Skeletal muscle cell (primary cell): ENCODE measurements around the gene MPP2.
"Not testable (repeated sequence)": the region's sequence is repeated elsewhere in the genome, so short reads cannot be mapped to it uniquely, and the experiment has no call there.

Source experiments
- DNase-seq: peaks from one replicate; pipeline ENCODE4 v3.0.0-alpha.2; 2010; ENCODE audit warnings: low read depth
- H3K4me3 ChIP-seq: 2 replicates; pipeline ENCODE4 v1.5.1; 2011; ENCODE audit warnings: low read depth, mild to moderate bottlenecking, control low read depth, low read length, moderate library complexity

Gene MPP2

GRCh38 chr17:43857141-43857540 is 50.2 kb downstream of the MPP2 start:
- H3K4me3 ChIP-seq: no peak overlapping the region
- no peak for DNase-seq

- no peak for DNase-seq
- H3K4me3 ChIP-seq: no peak overlapping the region
Observed at GRCh38 chr17:43856141-43856540, 51.2 kb downstream of the MPP2 start.

- H3K4me3 ChIP-seq: no peak overlapping the region
- DNase-seq: no peak
Observed at GRCh38 chr17:43855061-43855460, 52.3 kb downstream of the MPP2 start.

- no peak overlapping the region for H3K4me3 ChIP-seq
- DNase-seq: no peak
Observed at GRCh38 chr17:43854498-43854897, 52.8 kb downstream of the MPP2 start.

GRCh38 chr17:43853546-43853945 is 53.8 kb downstream of the MPP2 start:
- no peak overlapping the region for H3K4me3 ChIP-seq
- no peak for DNase-seq

- H3K4me3 ChIP-seq: no peak overlapping the region
Observed at GRCh38 chr17:43852571-43852970, 54.8 kb downstream of the MPP2 start.

GRCh38 chr17:43849116-43849515 is 58.2 kb downstream of the MPP2 start:
- no peak overlapping the region for H3K4me3 ChIP-seq
- no peak for DNase-seq

More at GRCh38 chr17:43852571-43852970, 54.8 kb downstream of the MPP2 start:
- no peak for DNase-seq

GRCh38 chr17:43848601-43849000 is 58.7 kb downstream of the MPP2 start:
- H3K4me3 ChIP-seq: no peak overlapping the region
- DNase-seq: no peak

- DNase-seq: no peak
- H3K4me3 ChIP-seq: no peak within 1 kb of the TSS
Observed at GRCh38 chr17:43846963-43847371, 60.4 kb downstream of the MPP2 start, which contains the start of gene CD300LG. Gene CD300LG, plus strand, starts transcription at chr17:43847176. Its CDS starts 41 bp downstream, at chr17:43847217.

GRCh38 chr17:43846221-43846712 is 61.1 kb downstream of the MPP2 start:
- DNase-seq: peak; percentile 9
- H3K4me3 ChIP-seq: no peak overlapping the region

GRCh38 chr17:43845766-43846165 is 61.6 kb downstream of the MPP2 start:
- no peak overlapping the region for H3K4me3 ChIP-seq
- no peak for DNase-seq

- no peak overlapping the region for H3K4me3 ChIP-seq
- DNase-seq: no peak
Observed at GRCh38 chr17:43844241-43844640, 63.1 kb downstream of the MPP2 start.

- H3K4me3 ChIP-seq: no peak overlapping the region
- DNase-seq: no peak
Observed at GRCh38 chr17:43842975-43843325, 64.4 kb downstream of the MPP2 start.

- H3K4me3 ChIP-seq, DNase-seq: not testable (repeated sequence)
Observed at GRCh38 chr17:43842091-43842974, 65.0 kb downstream of the MPP2 start.

- no peak overlapping the region for H3K4me3 ChIP-seq
- no peak for DNase-seq
Observed at GRCh38 chr17:43841282-43841681, 66.1 kb downstream of the MPP2 start.

- DNase-seq: no peak
- H3K4me3 ChIP-seq: no peak overlapping the region
Observed at GRCh38 chr17:43840814-43841213, 66.5 kb downstream of the MPP2 start.

GRCh38 chr17:43839670-43840108 is 67.6 kb downstream of the MPP2 start:
- no peak for DNase-seq

GRCh38 chr17:43834106-43834505 is 73.2 kb downstream of the MPP2 start:
- no peak overlapping the region for H3K4me3 ChIP-seq
- DNase-seq: peak; percentile 28

More at GRCh38 chr17:43839670-43840108, 67.6 kb downstream of the MPP2 start:
- H3K4me3 ChIP-seq: no peak overlapping the region

- peak within 1 kb of the TSS; percentile 63 for H3K4me3 ChIP-seq
- peak; percentile 16 for DNase-seq
Observed at GRCh38 chr17:43832976-43833829, 74.1 kb downstream of the MPP2 start, which contains the start of gene MPP3. Gene MPP3, minus strand, starts transcription at chr17:43833146. Its CDS starts 1,240 bp downstream, at chr17:43831906.
